Measurements from ENCODE around the gene KAT8.

GRCh38 chr16:31133046-31133501 is 15.6 kb downstream of the KAT8 start:
- TF ChIP-seq EP300 (IDR thresholded peaks at IDR 0.05) (no peak), CTCF (IDR thresholded peaks at IDR 0.05) (no peak), POLR2A (IDR thresholded peaks at IDR 0.05) (no peak)

Measured in upper lobe of left lung (tissue), 4 donors.